ENCODE results near the gene STX4.

Gene STX4

DNA sequence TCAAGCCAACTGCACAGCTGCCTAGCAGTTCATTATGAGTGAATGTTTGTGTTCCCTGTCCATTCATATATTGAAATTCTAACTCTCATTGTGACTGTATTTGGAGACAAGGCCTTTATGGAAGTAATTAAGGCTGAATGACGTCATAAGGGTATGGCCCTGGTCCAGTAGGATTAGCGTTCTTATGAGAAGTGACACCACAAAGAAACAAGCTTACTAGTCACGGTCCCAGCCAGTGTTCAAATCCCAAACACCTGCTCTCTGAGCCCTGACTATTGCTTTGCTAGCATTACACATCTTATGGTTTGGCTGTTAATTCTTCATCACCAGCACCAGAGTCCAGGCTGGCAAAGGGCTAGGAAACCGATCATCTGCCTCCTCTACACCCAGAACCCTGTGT lies 38.5 kb downstream of the STX4 start:
- DNase-seq = no peak

DNA sequence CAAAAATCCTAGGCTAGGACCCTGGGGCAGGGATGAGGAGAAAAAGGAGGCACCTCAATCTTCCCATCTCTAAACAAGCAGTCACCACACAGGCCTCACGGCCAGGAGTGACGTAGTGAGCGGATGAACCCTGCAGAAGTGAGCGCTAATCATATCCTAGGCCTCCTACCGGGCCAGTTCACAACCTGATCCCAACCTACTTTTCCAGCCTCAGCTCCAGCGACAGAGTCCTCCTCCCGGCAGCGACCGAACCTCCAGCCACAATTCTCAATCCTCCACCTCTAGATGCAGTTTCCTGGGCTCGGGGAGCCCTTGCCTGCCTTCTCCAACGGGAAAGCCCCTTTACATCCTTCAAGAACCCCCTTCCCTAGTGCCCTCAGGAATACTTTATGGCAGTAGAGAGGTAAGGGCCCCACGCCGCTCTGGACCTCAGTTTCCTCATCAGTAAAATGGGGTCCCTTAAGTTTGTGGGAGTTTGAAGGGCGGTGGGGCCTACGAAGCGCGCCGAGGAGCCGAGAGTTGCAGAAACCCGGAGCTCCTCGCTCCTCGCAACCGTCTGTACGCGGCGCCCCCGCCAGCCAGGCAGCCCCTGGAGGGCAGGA lies 39.3 kb downstream of the STX4 start:
- DNase-seq = no peak

DNA sequence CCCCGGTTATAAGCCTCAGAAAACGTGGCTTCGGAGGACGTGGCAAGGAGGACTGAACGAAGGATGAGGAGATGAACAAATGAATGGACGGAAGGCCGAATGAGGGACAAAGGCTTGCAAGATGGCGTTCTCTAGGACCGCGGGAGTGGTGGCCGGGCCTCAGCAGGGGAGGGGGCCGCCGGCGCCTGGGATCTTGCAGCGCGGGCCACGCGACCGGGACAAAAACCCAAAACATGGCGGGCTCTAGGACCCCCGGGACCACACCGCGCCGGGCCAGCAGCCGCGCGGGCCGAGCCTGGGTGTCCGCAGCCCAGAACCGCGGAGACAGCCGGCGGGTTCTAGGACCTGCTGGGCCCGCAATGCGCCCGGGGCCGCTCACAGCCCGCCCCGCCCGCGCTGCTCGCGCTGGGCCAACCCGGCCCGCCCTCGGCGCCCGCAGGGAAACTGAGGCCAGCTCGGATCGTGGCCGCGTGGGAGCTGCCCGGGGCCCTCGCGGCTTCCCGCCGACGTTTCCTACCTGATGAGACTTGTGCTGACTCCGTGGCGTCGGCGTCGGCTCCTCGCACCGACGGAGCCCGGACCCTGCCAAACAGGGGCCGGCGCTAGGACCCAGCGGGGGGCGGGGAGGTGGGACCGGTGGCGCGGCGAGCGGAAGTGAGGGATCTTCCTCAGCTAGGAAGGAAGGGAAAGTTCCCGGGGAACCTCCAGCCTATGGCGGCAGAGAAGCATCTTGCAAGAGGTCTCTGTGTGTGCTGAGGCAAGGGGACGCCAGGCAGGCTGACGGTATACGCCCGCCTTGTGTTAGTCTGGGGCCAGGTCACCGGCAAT lies 40.0 kb downstream of the STX4 start:
- peak; percentile 79 for DNase-seq

DNA sequence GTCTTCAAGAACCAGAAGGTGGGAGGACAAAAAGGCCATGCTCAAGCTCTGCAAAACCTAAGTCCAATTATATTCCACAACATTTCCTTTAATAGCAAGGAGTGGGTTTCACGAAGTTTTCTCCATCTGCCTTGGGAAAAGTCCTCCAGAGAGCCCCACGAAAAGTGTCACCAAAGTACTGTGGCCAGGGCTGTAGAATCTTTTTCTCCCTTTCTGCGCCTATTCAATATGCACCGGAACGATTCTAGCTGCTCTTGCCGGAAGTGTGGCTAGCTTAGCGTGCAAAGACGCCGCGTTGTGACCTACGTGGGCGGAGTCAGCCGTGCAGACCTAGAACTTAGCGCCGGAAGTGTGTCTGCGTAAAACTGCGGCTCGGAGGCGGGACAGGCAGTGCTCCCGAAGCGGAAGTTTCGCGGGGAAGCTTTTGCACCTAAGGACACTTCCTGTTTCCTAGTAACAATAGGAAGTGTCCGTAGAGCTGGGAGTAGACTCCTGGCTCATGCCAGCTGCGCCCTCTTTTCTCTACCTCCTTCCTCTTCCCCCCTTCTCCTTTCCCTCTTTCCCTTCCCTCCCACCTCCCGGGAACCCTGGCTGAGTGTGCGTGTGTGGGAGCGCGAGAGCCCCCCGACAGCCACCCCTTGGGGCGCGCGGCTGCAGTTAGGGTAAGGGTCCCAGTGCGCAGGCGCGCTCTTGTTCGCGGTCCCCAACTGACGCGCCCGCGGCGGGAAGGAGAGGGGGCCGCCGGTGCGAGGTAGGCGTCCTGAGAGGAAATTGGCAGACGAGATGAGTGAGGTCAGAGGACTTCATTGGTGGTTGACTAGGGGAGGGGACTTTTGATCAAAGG lies 40.8 kb downstream of the STX4 start, which contains the start of the genes ZNF646 and ZNF668:
ZNF646 (plus strand) TSS at position 453 of the 844 bp plus-strand sequence. CDS start 1,903 bp downstream, outside the sequence.
ZNF668 (minus strand) TSS at position 271 of the 844 bp plus-strand sequence. CDS start 9,781 bp downstream, outside the sequence.
- DNase-seq = peak; percentile 99

DNA sequence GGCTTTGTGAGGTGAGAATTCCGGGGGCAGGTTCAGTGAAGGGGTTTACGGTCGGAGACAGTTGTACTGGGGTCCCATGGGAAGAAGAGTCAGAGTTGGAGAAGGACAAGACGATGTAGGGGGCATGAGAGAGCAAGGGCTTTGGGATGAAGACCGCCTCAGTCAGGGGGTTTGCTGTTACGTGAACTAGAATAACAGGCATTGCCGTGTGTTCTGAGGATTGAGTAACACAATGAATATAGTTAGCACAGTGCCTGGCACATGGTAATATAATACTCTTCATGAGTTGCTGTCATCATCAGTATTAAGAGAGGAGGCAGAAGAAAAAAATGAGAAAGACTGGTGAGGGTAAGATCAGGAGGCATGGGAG lies 41.4 kb downstream of the STX4 start:
- no peak for DNase-seq

DNA sequence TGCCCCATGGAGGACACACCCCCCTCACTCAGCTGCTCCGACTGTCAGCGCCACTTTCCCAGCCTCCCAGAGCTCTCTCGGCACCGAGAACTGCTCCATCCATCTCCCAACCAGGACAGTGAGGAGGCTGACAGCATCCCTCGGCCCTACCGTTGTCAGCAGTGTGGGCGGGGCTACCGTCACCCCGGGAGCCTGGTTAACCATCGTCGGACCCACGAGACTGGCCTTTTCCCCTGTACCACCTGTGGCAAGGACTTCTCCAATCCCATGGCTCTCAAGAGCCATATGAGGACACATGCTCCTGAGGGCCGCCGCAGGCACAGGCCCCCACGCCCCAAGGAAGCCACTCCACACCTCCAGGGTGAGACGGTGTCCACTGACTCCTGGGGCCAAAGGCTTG lies 43.0 kb downstream of the STX4 start:
- no peak for DNase-seq

DNA sequence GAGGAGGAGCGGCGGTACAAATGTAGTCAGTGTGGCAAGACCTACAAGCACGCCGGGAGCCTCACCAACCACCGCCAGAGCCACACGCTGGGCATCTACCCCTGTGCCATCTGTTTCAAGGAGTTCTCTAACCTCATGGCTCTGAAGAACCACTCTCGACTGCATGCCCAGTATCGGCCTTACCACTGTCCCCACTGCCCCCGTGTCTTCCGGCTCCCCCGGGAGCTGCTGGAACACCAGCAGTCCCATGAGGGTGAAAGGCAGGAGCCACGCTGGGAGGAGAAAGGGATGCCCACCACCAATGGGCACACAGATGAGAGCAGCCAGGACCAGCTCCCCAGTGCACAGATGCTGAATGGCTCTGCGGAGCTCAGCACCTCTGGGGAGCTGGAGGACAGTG lies 43.7 kb downstream of the STX4 start:
- no peak for DNase-seq

DNA sequence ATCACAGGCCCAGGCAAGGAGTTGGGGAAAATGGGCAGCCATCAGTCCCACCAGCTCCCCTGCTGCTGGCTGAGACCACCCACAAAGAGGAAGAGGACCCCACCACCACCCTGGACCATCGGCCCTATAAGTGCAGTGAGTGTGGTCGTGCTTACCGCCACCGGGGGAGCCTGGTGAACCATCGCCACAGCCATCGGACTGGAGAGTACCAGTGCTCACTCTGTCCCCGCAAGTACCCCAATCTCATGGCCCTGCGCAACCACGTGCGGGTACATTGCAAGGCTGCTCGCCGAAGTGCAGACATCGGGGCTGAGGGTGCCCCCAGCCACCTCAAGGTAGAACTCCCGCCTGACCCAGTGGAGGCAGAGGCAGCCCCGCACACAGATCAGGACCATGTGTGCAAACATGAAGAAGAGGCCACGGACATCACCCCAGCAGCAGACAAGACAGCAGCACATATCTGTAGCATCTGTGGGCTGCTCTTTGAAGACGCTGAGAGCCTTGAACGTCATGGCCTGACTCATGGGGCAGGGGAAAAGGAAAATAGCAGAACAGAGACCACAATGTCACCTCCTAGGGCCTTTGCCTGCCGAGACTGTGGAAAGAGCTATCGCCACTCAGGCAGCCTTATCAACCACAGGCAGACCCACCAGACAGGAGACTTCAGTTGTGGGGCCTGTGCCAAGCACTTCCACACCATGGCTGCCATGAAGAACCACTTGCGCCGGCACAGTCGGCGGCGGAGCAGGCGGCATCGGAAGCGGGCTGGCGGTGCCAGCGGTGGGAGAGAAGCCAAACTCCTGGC lies 44.4 kb downstream of the STX4 start:
- DNase-seq = no peak

DNA sequence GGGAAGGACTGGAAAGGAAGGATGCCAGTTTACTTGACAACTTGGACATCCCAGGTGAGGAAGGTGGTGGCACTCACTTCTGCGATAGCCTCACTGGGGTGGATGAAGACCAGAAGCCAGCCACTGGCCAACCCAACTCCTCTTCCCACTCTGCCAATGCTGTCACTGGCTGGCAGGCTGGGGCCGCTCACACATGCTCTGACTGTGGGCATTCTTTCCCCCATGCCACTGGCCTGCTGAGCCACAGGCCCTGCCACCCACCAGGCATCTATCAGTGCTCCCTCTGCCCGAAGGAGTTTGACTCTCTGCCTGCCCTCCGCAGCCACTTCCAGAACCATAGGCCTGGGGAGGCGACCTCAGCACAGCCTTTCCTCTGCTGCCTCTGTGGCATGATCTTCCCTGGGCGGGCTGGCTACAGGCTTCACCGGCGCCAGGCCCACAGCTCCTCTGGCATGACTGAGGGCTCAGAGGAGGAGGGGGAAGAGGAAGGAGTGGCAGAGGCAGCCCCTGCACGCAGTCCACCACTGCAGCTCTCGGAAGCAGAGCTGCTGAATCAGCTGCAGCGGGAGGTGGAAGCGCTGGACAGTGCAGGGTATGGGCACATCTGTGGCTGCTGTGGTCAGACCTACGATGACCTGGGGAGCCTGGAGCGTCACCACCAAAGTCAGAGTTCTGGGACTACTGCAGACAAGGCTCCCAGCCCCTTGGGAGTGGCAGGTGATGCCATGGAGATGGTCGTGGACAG lies 45.4 kb downstream of the STX4 start:
- DNase-seq = no peak

DNA sequence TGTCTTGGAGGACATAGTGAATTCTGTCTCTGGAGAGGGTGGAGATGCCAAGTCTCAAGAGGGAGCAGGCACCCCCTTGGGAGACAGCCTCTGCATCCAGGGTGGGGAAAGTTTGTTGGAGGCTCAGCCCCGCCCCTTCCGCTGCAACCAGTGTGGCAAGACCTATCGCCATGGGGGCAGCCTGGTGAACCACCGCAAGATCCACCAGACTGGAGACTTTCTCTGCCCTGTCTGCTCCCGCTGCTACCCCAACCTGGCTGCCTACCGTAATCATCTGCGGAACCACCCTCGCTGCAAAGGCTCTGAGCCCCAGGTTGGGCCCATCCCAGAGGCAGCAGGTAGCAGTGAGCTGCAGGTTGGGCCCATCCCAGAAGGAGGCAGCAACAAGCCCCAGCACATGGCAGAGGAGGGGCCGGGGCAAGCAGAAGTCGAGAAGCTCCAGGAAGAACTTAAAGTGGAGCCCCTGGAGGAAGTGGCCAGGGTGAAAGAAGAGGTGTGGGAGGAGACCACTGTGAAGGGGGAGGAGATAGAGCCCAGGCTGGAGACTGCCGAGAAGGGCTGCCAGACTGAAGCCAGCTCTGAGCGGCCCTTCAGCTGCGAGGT lies 46.1 kb downstream of the STX4 start:
- DNase-seq = no peak

DNA sequence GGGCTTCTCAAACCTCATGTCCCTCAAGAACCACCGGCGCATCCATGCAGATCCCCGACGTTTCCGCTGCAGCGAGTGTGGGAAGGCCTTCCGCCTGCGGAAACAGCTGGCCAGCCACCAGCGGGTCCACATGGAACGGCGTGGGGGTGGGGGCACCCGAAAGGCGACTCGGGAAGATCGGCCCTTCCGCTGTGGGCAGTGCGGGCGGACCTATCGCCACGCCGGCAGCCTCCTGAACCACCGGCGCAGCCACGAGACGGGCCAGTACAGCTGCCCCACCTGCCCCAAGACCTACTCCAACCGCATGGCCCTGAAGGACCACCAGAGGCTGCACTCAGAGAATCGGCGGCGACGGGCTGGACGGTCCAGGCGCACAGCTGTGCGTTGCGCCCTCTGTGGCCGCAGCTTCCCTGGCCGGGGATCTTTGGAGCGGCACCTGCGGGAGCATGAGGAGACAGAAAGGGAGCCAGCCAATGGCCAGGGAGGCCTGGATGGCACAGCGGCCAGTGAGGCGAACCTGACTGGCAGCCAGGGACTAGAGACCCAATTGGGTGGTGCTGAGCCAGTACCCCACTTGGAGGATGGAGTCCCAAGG lies 46.8 kb downstream of the STX4 start:
- DNase-seq = no peak

DNA sequence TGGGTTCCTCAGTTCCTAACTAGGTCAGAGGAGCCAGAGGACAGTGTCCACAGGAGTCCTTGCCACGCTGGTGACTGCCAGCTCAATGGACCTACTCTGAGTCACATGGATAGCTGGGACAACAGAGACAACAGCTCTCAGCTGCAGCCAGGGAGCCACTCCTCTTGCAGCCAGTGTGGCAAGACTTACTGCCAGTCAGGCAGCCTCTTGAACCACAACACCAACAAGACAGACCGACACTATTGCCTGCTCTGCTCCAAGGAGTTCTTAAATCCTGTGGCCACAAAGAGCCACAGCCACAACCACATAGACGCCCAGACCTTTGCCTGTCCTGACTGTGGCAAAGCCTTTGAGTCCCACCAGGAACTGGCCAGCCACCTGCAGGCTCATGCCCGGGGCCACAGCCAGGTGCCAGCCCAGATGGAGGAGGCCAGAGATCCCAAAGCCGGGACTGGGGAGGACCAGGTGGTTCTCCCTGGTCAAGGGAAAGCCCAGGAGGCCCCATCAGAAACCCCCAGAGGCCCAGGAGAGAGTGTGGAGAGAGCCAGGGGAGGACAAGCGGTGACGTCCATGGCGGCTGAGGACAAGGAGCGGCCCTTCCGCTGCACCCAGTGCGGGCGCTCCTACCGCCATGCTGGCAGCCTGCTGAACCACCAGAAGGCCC lies 47.5 kb downstream of the STX4 start:
- DNase-seq = no peak

DNA sequence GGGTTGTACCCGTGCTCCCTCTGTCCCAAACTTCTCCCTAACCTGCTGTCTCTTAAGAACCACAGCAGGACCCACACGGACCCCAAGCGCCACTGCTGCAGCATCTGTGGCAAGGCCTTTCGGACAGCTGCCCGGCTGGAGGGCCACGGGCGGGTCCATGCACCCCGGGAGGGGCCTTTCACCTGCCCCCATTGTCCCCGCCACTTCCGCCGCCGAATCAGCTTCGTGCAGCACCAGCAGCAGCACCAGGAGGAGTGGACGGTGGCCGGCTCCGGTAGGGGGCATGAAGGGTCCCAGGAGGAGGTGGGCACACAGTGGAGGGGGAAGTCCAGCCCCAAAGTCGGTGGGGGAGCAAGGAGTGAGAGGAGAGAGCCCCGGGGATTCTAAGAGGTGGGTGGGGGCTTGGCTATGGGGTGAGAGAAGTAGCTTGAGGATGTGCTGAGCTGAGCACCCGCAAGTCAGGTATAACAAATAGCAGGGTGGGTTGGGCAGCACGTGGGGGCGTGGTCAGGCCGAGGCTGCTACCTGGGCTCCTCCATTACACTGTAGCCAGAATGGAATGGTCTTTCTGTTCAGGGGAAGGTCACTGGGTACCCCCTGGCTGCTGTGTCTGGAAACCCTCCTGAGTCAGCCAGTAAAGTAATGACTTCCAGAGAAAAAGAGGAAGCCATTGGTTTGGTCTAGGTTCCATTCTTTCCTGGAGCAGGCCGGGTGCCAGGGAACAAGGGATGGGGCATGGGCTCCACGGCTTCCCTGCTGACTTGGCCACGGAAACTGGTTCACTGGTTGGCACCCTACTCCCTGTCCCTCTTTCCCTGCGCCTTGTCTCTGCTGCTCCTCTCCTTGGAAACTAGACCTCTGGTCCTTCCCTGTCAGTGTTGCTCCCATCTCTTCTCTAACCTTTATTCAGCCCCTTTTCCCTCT lies 48.3 kb downstream of the STX4 start:
- no peak for DNase-seq

DNA sequence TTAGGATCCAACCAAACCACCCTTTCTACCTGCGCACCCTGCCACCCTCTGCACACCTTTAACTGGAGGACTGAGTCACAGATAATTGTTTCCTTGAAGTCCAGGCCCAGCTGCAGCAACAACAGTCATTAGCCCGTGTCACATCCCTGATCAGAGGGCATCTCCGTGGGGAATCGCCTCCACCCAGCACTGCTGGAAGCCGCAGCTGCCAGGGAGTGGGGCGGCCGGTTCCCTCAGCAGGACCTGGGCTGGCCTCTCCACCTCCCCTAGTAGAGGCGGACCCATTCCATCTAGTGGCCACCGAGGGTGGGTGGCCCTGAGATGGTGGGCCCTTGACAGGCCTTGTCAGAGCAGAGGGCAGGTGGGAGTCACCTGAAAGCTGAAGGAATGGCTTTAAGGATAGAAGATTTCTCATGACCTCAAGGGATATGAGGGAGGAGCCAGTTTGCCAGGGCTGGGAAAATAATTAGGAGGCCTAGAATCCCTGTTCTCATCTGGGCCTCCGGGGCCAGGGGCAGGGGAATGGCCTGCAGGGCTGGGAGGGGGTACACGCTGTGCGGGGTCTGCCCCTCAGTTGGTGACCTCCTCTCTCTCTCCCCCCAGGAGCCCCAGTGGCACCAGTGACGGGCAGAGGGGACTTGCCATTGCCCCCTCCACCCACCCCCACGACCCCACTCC lies 49.1 kb downstream of the STX4 start:
- DNase-seq = no peak

DNA sequence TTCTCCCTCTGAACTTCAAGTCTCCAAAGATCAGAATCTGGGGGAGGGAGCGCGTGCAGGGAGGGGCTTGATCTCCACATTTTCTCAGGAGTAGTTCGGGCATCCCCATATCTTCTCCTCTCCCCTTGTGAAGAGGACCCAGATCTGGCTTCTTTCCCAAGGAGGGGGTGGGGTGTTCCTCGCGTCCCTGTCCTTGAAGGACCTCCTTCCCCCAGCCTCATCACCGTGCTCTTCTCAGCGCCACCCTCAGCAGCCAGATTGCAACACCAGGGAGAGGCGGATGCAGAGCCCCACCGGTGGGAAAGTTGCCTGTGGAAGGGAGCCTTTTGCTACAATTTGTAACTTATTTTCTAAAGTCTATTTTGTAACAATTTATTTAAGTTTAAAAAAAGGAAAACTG lies 49.7 kb downstream of the STX4 start:
- DNase-seq = no peak

DNA sequence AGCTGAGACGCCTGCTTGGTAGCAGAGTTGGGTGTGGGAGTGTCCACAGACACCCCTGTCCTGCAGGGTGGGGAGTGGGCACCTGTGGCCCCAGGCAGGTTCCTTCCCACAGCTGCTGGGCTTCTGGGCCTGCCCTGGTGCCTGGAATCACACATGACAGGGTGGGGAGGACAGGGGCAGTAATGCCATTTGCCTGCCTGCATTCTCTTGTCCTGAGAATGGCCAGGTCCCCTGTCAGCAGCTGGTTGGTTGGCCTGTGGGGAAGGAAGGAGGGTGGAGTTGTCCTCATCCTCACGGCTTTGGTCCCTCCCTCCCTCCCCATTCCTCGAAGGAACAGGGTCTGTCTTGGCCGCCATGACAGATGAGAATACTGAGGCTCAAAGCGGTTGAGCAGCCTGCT lies 50.2 kb downstream of the STX4 start:
- DNase-seq = no peak

DNA sequence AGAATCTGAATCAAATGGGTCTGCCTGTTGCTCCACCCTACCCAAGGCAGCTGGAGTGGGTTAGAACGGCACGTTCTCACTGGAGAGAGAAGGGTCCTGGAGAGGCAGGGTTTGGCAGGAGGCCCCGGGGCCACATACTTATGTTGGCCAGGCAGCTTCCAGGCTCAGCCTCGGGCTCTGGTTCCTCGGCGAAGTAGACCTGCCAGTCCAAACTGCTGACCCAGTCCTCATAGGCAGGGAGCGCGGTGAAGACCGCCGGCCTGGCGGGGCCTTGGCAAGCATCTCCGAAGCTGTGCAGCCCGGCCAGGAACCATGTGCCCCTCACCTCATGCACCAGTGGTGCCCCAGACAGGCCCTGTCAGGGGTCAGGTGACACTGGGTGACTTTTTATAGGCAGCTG lies 50.6 kb downstream of the STX4 start:
- no peak for DNase-seq

DNA sequence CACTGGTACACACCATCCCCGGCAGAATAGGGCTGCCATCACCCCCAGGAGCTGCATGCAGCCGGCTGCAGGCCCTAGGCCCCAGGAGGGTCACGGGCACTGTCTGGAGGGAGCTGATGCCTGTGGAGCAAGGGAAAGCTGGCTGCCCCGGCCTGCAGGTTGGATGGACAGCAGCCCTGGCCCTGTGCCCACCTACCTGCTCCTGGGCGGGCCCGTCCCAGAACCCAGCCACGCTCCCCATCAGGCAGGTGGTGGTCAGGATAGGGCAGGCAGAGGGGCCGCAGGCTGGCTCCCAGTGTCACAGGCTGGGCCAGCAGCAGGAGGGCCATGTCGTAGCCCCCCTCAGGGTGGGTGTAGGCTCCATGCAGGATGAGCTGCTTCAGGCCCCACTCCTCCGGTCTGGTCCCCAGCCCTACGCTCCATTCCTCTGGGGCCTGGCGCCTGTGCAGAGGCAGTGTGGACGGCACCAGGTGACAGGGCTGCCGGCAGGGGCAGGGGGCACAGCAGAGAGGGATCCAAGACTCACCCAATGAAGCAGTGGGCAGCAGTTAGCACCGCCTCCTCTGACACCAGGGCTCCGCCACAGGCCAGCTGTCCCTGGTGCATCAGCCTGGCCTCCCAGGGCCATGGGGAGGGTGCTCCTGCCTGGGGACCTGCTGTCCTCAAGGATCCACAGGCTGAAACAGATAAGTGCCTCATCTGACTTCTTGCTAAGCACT lies 51.4 kb downstream of the STX4 start:
- DNase-seq = no peak

All from amniotic stem cell (primary cell).